Smooth muscle cell (in vitro differentiated cells): Measurements from ENCODE around the gene TTC34. TPM values are rescaled to one million over a fixed set of nuclear protein-coding genes. Genes with fewer than 3 reads are reported as not detected.
"Not testable (repeated sequence)": the region's sequence is repeated elsewhere in the genome, so short reads cannot be mapped to it uniquely, and the experiment has no call there.

ENCODE experiments used
- DNase-seq: peaks from one replicate; lab custom pipeline; 2025; ENCODE audit not compliant: unreplicated experiment; lab: John Stamatoyannopoulos, UW
- H2AFZ ChIP-seq: fragments of 200-600 bp; sonication (generic); 2 replicates; pipeline ENCODE4 v1.6.0; 2016; ENCODE audit warnings: antibody characterized with exemption, low read depth, mild to moderate bottlenecking
- H3F3A ChIP-seq: fragments of 200-600 bp; sonication (generic); 2 replicates; pipeline ENCODE4 v1.6.0; 2017; ENCODE audit warnings: antibody characterized with exemption, low read depth
- H3K27ac ChIP-seq: fragments of 200-600 bp; sonication (generic); 2 replicates; pipeline ENCODE4 v1.5.1; 2016; ENCODE audit warnings: low read depth, mild to moderate bottlenecking
- H3K27me3 ChIP-seq: fragments of 200-600 bp; sonication (generic); 2 replicates; pipeline ENCODE4 v1.6.1; 2016; ENCODE audit warnings: low read depth, mild to moderate bottlenecking
- H3K36me3 ChIP-seq: fragments of 200-600 bp; sonication (generic); 2 replicates; pipeline ENCODE4 v1.5.1; 2016; ENCODE audit warnings: low read depth
- H3K4me1 ChIP-seq: fragments of 200-600 bp; sonication (generic); 2 replicates; pipeline ENCODE4 v1.5.1; 2016; ENCODE audit warnings: low read depth
- H3K4me2 ChIP-seq: fragments of 200-600 bp; sonication (generic); 2 replicates; pipeline ENCODE4 v1.6.0; 2016; ENCODE audit warnings: mild to moderate bottlenecking
- H3K4me3 ChIP-seq: fragments of 200-600 bp; sonication (generic); 2 replicates; pipeline ENCODE4 v1.5.1; 2016; ENCODE audit warnings: mild to moderate bottlenecking
- H3K79me2 ChIP-seq: fragments of 200-600 bp; sonication (generic); 2 replicates; pipeline ENCODE4 v1.6.0; 2016; ENCODE audit warnings: low read depth, mild to moderate bottlenecking
- H3K9ac ChIP-seq: fragments of 200-600 bp; sonication (generic); 2 replicates; pipeline ENCODE4 v1.6.0; 2016; ENCODE audit warnings: low read depth
- H3K9me3 ChIP-seq: fragments of 200-600 bp; sonication (generic); replicated peaks from 2 replicates; pipeline ENCODE4 v1.5.1; 2016; ENCODE audit warnings: low read depth
- H4K20me1 ChIP-seq: fragments of 200-600 bp; sonication (generic); 2 replicates; pipeline ENCODE4 v1.6.0; 2016; ENCODE audit warnings: low read depth
- WGBS: methylation state at CpG from one replicate; pipeline ENCODE4 v1.1.7; 2016; ENCODE audit warnings: low lambda C conversion rate; 5-methylcytosine and 5-hydroxymethylcytosine counted together
- polyA plus RNA-seq: library from polyadenylated mRNA; unstranded; fragments of >200 nt; fragmentation: Nextera tagmentation; extraction: Ambion mirVana; gene quantifications from 2 replicates; pipeline ENCODE4 v1.2.1, GENCODE V29; 2016
- total RNA-seq: library from RNA; depleted of rRNA; stranded (reverse); fragments of >200 nt; gene quantifications from 2 replicates; pipeline ENCODE4 v1.2.3, GENCODE V29; 2014
- TF ChIP-seq, protein P1 (sequence below): fragments of 200-600 bp; sonication (generic); IDR thresholded peaks from 2 replicates; pipeline ENCODE4 v1.5.1; 2017; ENCODE audit warnings: borderline replicate concordance, mild to moderate bottlenecking, antibody characterized with exemption; ENCODE audit not compliant: insufficient read depth, poor library complexity, severe bottlenecking

TTC34 gene
- total and polyA plus RNA-seq, 2 experiments from 2014 or later = 0.01 to 0.04 TPM

GRCh38 chr1:2801046-2801445 is 447 bp downstream of the TTC34 start:
- DNase-seq = no peak
- Histone ChIP-seq H2AFZ (no peak overlapping the region), H3K27me3 (no peaks in the 10 kb centered on the region), H3K27ac (no peak overlapping the region), H3K9me3 (no peaks in the 10 kb centered on the region), H4K20me1 (no peaks in the 10 kb centered on the region), H3K9ac (no peak overlapping the region), H3K36me3 (no peaks in the 10 kb centered on the region), H3F3A (no peaks in the 10 kb centered on the region), H3K79me2 (no peaks in the 10 kb centered on the region), H3K4me2 (no peak overlapping the region), H3K4me3 (no peak overlapping the region), H3K4me1 (no peaks in the 10 kb centered on the region)
- 86% methylated on average over 11 of the region's 11 CpGs for WGBS
- TF ChIP-seq, protein P1, sequence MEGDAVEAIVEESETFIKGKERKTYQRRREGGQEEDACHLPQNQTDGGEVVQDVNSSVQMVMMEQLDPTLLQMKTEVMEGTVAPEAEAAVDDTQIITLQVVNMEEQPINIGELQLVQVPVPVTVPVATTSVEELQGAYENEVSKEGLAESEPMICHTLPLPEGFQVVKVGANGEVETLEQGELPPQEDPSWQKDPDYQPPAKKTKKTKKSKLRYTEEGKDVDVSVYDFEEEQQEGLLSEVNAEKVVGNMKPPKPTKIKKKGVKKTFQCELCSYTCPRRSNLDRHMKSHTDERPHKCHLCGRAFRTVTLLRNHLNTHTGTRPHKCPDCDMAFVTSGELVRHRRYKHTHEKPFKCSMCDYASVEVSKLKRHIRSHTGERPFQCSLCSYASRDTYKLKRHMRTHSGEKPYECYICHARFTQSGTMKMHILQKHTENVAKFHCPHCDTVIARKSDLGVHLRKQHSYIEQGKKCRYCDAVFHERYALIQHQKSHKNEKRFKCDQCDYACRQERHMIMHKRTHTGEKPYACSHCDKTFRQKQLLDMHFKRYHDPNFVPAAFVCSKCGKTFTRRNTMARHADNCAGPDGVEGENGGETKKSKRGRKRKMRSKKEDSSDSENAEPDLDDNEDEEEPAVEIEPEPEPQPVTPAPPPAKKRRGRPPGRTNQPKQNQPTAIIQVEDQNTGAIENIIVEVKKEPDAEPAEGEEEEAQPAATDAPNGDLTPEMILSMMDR = no peak

- no peaks in the 10 kb centered on the region for H4K20me1 ChIP-seq
- H3K4me3 ChIP-seq = no peak overlapping the region
- H3K4me1 ChIP-seq = no peaks in the 10 kb centered on the region
- no peaks in the 10 kb centered on the region for H3F3A ChIP-seq
- no peaks in the 10 kb centered on the region for H3K36me3 ChIP-seq
- no peaks in the 10 kb centered on the region for H3K79me2 ChIP-seq
- H3K9me3 ChIP-seq = no peaks in the 10 kb centered on the region
- no peaks in the 10 kb centered on the region for H3K27me3 ChIP-seq
- TF ChIP-seq, protein P1 = no peak
- no peak for DNase-seq
- H2AFZ ChIP-seq = no peak overlapping the region
- H3K27ac ChIP-seq = no peak overlapping the region
- 79% methylated on average over 12 of the region's 12 CpGs for WGBS
- no peak overlapping the region for H3K4me2 ChIP-seq
- no peak overlapping the region for H3K9ac ChIP-seq
Measured at GRCh38 chr1:2800664-2801045, 838 bp downstream of the TTC34 start.

DNA sequence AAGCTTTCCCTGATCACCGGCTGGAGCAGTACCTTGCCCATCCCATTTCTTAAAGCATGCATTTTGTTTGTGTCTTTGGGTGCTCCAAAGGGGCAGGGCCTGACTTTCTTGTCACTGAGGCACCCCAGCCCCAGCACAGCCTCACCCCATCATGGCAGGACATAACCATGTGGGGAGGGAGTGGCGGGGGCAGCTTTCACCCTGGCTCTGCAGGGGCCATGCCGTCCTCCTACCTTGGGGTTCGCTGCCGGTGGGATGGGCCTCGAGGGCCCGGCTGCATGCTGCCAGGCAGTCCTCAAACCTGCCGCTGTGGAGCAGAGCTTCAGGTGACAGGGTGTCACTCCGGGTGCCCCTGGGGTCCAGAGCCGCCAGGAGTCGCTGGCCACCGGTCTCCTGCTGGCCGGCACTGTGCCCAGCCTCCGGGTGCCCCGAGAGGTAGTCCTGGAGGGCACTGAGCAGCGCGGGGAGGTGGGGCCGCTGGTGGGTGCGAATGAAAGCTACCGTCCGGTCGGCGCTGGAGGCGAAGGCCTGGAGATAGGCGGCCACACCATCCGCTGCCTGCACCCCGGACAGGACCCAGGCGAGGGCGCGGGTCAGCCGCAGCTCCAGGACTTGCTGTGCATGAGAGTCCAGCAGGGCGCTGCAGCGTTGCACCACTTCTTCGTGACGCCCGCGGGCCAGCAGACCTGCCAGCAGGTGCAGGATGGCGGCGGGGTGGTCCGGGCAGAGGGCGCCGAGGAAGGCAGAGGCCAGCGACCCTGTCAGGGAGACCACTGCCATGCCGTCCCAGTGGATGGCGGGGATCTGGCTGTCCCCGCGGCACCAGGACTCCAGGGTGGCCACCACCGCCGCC is 1.5 kb downstream of the TTC34 start:
- Histone ChIP-seq H2AFZ (no peak overlapping the region), H3F3A (no peaks in the 10 kb centered on the region), H3K79me2 (no peaks in the 10 kb centered on the region), H4K20me1 (no peaks in the 10 kb centered on the region), H3K4me2 (no peak overlapping the region), H3K4me1 (no peaks in the 10 kb centered on the region), H3K27ac (no peak overlapping the region), H3K9me3 (no peaks in the 10 kb centered on the region), H3K9ac (no peak overlapping the region), H3K4me3 (no peak overlapping the region), H3K27me3 (no peaks in the 10 kb centered on the region), H3K36me3 (no peaks in the 10 kb centered on the region)
- 88% methylated on average over 35 of the region's 49 CpGs for WGBS
- DNase-seq = no peak
- TF ChIP-seq, protein P1 = no peak

DNA sequence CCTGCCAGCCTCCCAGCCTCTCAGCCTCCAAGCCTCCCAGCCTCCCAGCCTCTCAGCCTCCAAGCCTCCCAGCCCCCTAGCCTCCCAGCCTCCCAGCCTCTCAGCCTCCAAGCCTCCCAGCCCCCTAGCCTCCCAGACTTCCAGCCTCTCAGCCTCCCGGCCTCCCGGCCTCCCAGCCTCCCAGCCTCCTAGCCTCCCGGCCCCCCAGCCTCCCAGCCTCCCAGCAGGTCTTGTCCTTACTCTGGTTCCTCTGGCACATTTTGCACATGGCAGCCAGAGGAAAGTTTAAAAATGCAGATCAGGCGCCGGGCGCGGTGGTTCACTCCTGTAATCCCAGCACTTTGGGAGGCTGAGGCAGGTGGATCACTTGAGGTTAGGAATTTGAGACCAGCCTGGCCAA is 2.5 kb downstream of the TTC34 start:
- not testable (repeated sequence) for H3K27ac ChIP-seq, H3K4me1 ChIP-seq, H3K4me3 ChIP-seq, H3K79me2 ChIP-seq, DNase-seq, H2AFZ ChIP-seq, H3K27me3 ChIP-seq, H3K36me3 ChIP-seq, H3K9ac ChIP-seq, H3F3A ChIP-seq, H4K20me1 ChIP-seq, H3K4me2 ChIP-seq, H3K9me3 ChIP-seq
- WGBS = 94% methylated on average over 7 of the region's 7 CpGs
